ENCODE results near the gene GPR42. TPM values are rescaled to one million over a fixed set of nuclear protein-coding genes. Genes with fewer than 3 reads are reported as not detected.
"Not testable (repeated sequence)": the region's sequence is repeated elsewhere in the genome, so short reads cannot be mapped to it uniquely, and the experiment has no call there.

Gene GPR42
- total RNA-seq, 3 donors from 2014 or later = 0.21 to 0.25 TPM; not detected in 1

DNA sequence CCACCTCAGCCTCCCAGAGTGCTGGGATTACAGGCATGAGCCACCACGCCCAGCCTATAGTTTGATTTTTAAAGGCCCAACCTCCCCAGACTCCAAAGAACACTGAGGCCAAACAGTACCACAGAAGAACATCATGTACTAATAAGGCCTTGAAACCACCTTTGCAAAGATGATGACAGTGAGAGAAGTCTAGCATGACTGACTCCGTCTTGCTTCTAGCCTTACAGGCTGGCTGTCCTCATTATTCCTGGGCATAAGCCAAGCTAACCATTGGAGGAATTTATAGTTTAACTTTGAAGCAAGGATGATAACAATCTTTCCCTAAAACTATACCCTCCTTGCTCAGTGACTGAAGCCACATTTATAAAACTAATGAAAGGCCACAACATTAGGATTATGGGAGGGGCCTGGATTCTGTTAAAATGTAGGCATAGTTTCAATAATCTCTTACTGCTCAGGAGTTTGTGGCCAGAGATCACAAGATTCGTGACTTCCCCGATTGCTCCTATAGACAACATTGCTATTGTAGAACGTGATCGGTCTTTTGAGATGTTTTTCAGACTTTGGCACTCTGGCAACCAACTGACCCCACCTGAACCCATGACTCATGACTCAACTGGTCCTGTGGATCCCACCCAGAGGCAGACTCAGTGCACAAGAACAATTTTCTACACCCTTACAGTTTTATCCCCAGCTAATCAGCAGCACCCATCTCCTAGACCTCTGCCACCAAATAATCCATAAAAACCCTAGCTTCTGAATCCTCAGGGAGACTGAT is 17.6 kb downstream of the GPR42 start:
- peaks cover 7% of the 10 kb centered on the region for H3K9me3 Mint-ChIP-seq
- ATAC-seq (no peak), DNase-seq (no peak)
- H3K27me3 Mint-ChIP-seq (ENCODE audit: low read depth) = peaks cover 5% of the 10 kb centered on the region
- no peaks in the 10 kb centered on the region for H3K4me1 Mint-ChIP-seq (ENCODE audit: low read depth)
- H3K4me3 Mint-ChIP-seq = no peak overlapping the region
- no peaks in the 10 kb centered on the region for H3K36me3 Mint-ChIP-seq (ENCODE audit: insufficient read depth)

DNA sequence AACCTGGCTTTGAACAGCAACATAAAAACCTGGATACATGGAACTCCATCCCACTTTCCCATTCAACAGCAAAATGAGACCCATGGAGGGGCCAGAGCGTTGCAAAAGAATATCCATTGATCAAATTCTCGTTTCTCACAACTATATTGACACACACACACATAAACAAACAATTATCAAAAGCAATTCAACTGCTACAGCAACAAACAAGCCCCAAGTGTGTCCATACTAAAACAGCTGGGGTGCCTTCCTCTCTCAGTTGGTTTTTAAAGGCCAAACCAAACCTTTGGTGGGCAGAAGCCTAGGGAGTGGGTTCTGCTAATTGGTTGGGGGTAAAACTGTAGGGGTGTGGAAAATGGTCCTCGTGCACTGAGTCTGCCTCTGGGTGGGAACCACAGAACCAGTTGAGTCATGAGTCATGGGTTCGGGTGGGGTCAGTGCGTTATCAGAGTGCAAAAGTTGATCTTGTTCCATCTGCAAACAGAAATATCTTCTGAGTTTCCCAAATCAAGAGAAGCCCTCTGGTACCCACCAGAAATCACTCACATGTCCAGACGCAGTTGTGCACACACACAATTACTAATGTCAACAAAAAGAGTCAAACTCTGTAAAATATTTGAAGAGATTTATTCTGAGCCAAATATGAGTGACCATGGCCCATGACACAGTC is 18.5 kb downstream of the GPR42 start:
- ATAC-seq (no peak), DNase-seq (no peak)
- no peaks in the 10 kb centered on the region for H3K36me3 Mint-ChIP-seq (ENCODE audit: insufficient read depth)
- H3K27me3 Mint-ChIP-seq (ENCODE audit: low read depth) = peaks cover 3% of the 10 kb centered on the region
- H3K4me3 Mint-ChIP-seq = no peak overlapping the region
- no peaks in the 10 kb centered on the region for H3K4me1 Mint-ChIP-seq (ENCODE audit: low read depth)
- peaks cover 7% of the 10 kb centered on the region for H3K9me3 Mint-ChIP-seq

DNA sequence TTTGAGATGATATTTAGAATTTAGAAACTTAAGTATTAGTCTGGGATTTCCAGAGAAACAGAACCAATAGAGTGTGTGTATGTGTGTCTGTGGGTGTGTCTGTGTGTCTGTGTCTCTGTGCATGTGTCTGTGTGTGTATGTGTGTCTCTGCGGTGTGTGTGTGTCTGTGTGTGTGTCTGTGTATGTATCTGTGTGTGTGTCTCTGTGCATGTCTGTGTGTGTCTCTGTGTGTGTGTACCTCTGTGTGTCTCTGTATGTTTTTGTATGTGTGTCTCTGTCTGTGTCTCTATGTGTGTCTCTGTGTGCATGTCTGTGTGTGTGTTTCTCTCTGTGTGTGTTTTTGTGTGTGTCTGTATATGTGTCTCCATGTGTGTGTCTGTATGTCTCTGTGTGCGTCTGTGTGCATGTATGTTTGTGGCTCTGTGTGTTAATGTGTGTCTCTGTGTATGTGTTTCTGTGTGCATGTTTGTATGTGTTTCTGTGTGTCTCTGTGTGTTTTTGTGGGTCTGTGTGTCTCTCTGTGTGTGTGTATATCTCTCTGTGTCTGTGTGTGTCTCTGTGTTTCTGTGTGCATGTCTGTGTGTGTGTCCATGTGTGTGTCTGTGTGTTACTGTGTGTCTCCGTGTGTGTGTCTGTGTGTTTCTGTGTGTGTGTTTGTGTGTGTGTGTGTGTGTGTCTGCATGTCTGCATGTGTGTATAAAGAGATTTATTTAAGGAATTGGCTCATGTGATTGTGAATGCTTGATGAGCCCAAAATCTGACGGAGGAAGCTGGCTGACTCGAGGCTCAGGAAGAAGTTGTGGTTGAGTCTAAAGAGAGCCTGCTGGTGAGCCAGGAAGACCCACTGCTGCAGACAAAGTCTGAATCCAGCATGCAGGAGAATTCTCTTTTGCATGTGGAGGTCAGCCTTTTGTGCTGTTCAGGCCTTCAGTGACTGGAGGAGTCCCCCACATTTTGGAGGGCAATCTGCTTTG is 22.2 kb downstream of the GPR42 start:
- H3K27me3 Mint-ChIP-seq (ENCODE audit: low read depth) = peaks cover 3% of the 10 kb centered on the region
- no peak for ATAC-seq

DNA sequence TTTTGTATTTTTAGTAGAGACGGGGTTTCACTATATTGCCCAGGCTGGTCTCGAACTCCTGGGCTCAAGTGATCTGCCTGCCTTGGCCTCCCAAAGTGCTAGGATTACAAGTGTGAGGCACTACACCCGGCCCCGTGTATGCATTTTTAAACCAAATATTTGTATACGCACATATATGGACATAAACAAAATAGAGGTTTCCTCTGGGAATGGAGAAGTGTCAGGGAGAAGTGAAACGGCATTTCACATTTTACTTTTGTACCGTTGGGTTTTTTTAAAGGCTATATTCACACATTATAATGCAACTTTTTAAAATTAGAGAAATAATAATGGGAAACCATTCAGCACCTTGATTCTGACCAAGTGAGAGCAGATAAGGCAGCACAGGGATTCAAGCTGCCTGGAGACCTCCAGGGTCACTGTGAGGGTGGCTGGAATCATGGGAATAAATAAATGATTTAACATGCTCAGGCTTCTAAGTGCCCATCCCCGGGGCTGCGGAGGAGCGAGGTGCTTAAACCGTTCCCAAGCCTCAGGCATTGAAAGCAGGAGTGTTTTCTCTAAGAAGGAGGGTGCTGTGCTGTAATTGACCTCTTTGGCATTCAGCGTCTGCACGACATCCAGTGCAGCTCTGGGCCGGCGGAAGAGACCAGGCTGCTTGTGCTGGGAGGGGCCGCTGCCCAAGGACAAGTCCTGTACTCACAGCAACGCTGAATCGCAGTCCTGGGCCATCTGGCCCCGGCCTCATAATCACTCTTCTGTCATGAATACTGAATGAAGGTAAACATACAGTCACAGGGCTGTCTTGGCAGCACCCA is 24.7 kb downstream of the GPR42 start:
- ATAC-seq (no peak), DNase-seq (no peak)
- Mint-ChIP-seq H3K4me1 (ENCODE audit: low read depth) (no peaks in the 10 kb centered on the region), H3K27me3 (ENCODE audit: low read depth) (no peaks in the 10 kb centered on the region), H3K4me3 (no peak overlapping the region), H3K36me3 (ENCODE audit: insufficient read depth) (no peaks in the 10 kb centered on the region), H3K9me3 (no peaks in the 10 kb centered on the region)

More for the DNA sequence above, 22.2 kb downstream of the GPR42 start:
- DNase-seq = no peak
- H3K36me3 Mint-ChIP-seq (ENCODE audit: insufficient read depth) = no peaks in the 10 kb centered on the region
- no peaks in the 10 kb centered on the region for H3K9me3 Mint-ChIP-seq
- H3K4me3 Mint-ChIP-seq = no peak overlapping the region
- H3K4me1 Mint-ChIP-seq (ENCODE audit: low read depth) = no peaks in the 10 kb centered on the region

DNA sequence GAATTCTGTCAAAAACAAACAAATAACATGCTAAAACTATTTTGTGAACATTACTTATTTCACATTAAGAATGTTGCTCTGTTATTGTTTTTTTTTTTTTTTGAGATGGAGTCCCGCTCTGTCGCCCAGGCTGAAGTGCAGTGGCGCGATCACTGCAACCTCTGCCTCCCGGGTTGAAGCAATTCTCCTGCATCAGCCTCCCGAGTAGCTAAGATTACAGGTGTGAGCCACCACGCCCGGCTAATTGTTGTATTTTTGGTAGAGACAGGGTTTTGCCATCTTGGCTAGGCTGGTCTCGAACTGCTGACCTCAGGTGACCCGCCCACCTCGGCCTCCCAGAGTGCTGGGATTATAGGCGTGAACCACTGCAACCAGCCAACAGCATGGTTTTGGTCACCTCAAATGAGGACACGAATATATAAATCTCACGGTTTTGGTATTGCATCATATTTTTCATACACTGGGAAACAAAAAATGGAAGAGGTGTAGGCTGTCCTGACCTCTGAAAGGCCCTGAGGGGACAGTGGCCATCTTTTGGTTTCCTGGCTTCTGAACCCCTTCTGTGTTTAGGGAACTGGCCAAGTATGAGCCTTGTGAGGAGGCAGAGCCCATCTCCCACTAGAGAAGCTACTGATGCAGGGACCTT is 25.5 kb downstream of the GPR42 start:
- no peak overlapping the region for H3K4me3 Mint-ChIP-seq
- no peaks in the 10 kb centered on the region for H3K4me1 Mint-ChIP-seq (ENCODE audit: low read depth)
- no peaks in the 10 kb centered on the region for H3K36me3 Mint-ChIP-seq (ENCODE audit: insufficient read depth)
- DNase-seq (no peak), ATAC-seq (no peak)
- no peaks in the 10 kb centered on the region for H3K27me3 Mint-ChIP-seq (ENCODE audit: low read depth)
- no peaks in the 10 kb centered on the region for H3K9me3 Mint-ChIP-seq

DNA sequence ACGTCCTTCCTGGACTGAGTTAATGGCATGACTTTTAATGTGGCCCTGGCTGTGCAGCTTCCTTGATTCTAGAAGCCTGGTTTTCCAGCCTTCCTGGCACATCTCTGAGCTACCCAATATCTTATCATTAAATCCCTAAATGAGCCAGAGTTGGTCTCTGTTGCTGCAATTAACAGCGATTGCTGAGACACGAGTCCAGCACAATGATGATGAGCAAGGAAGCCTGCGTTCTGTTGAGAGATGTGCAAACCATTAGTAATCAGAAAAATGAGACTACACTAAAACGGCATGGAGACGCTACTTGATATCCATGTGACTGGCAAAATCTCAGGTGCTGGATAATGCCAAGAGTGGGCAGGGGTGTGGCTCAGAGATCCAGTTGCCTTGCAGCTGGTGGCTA is 26.2 kb downstream of the GPR42 start:
- Mint-ChIP-seq H3K27me3 (ENCODE audit: low read depth) (no peaks in the 10 kb centered on the region), H3K9me3 (no peaks in the 10 kb centered on the region), H3K4me1 (ENCODE audit: low read depth) (no peaks in the 10 kb centered on the region), H3K4me3 (no peak overlapping the region), H3K36me3 (ENCODE audit: insufficient read depth) (no peaks in the 10 kb centered on the region)
- no peak for ATAC-seq
- no peak for DNase-seq

DNA sequence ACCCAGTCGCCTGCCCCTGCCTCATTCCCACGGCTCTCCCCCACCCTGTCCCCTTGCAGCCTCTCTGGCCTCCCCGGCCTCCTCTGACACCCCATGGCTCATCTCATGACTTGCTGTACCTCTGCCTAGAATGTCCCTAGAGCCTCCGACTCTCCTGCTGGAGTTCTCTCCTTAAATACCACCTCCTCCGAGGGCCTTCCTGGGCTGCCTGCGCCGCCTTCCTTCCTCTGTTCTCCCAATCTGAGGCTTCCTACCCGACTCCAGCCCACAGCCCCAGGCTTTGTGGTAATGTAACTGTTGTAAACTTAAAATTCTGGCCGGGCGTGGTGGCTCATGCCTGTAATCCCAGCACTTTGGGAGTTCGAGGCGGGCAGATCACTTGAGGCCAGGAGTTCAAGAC is 27.7 kb downstream of the GPR42 start:
- no peaks in the 10 kb centered on the region for H3K36me3 Mint-ChIP-seq (ENCODE audit: insufficient read depth)
- no peaks in the 10 kb centered on the region for H3K27me3 Mint-ChIP-seq (ENCODE audit: low read depth)
- no peaks in the 10 kb centered on the region for H3K9me3 Mint-ChIP-seq
- no peak overlapping the region for H3K4me3 Mint-ChIP-seq
- H3K4me1 Mint-ChIP-seq (ENCODE audit: low read depth) = no peaks in the 10 kb centered on the region
- ATAC-seq = no peak
- DNase-seq = no peak

DNA sequence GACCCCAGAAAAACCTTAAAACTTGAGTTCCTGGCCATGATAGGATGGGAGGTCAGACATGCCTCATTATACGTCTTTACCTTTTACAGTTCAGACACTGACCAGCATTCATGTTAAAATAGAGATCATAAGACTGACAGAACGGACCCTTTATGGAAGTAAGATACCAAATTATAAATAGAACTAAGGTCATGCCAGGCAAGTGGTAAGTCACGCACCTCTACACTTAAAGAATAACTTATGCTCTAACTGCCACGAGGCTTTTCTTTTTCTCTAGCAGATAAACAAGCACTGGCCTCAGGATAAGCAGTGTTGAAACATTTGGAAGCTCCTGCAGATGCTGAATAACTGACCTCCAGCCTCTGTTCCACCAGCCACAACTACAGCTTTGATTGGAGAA is 28.4 kb downstream of the GPR42 start:
- no peak for DNase-seq
- Mint-ChIP-seq H3K27me3 (ENCODE audit: low read depth) (no peaks in the 10 kb centered on the region), H3K9me3 (no peaks in the 10 kb centered on the region), H3K36me3 (ENCODE audit: insufficient read depth) (no peaks in the 10 kb centered on the region), H3K4me1 (ENCODE audit: low read depth) (no peaks in the 10 kb centered on the region), H3K4me3 (no peak overlapping the region)
- ATAC-seq = no peak

DNA sequence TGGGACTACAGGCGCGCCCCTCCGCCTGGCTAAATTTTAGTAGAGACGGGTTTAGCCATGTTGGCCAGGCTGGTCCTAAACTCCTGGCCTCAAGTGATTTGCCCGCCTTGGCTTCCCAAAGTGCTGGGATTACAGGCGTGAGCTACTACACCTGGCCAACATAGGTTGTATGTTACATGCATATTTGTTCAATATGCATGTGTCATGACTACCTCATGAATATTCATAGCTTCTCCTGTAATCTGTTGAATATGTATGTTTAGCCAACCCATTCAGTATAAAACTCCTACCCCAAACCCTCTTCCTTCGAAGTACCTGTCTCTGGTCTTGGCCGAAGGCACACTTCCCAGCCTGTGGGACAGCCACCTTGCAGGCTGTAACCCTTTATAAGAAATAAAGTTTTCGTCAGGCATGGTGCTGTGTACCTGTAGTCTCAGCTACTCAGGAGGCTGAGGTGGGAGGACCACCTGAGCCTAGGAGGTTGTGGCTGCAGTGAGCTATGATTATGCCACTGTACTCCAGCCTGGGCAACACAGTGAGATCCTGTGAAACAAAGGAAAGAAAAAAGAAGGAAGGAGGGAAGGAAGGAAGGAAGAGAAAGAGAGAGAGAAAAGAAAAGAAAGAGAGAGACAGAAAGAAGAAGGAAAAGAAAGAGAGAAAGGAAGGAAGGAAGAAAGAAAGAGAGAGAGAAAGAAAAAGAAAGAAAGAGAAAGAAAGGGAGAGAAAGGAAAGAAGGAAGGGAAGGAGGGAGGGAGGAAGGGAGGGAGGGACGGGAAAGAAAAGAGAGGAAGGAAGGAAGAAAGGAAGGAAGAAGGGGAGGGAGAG is 29.3 kb downstream of the GPR42 start:
- H3K4me3 Mint-ChIP-seq = no peak overlapping the region
- H3K27me3 Mint-ChIP-seq (ENCODE audit: low read depth) = no peaks in the 10 kb centered on the region
- H3K9me3 Mint-ChIP-seq = no peaks in the 10 kb centered on the region
- ATAC-seq = no peak
- H3K4me1 Mint-ChIP-seq (ENCODE audit: low read depth) = peaks cover 3% of the 10 kb centered on the region
- no peaks in the 10 kb centered on the region for H3K36me3 Mint-ChIP-seq (ENCODE audit: insufficient read depth)
- DNase-seq = no peak

DNA sequence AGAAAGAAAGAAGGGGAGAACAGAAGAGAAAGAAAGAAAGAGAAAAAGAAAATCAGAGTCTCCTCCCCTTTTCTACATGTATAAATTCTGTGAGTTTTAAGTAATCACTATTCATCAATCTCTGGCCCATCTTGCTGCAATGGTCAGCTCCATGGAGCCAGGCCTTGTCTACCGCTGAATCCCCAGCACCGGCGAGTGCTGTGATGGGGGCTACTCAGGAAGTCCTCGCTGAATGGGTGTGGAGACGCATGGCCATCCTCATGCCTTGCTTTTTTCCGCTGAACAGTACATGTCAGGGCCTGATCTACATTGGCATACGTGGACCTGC is 29.9 kb downstream of the GPR42 start:
- no peaks in the 10 kb centered on the region for H3K36me3 Mint-ChIP-seq (ENCODE audit: insufficient read depth)
- no peak for DNase-seq
- H3K9me3 Mint-ChIP-seq = no peaks in the 10 kb centered on the region
- H3K27me3 Mint-ChIP-seq (ENCODE audit: low read depth) = no peaks in the 10 kb centered on the region
- no peak for ATAC-seq
- H3K4me3 Mint-ChIP-seq = no peak overlapping the region
- peaks cover 5% of the 10 kb centered on the region for H3K4me1 Mint-ChIP-seq (ENCODE audit: low read depth)

DNA sequence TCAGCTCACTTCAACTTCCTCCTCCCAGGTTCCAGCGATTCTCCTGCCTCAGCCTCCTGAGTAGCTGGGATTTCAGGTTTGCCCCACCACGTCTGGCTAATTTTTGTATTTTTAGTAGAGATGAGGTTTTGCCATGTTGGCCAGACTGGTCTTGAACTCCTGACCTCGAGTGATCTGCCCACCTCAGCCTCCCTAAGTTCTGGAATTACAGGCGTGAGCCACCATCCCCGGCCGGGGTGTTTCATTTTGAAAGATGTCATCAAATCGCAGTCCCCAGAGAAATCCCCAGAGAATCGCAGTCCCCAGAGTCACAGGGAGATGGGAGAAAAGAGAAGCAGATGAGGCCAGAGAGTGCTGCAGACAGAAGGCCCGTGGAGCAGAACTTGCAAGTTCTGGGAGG is 30.5 kb downstream of the GPR42 start:
- H3K36me3 Mint-ChIP-seq (ENCODE audit: insufficient read depth); ATAC-seq; H3K9me3 Mint-ChIP-seq; H3K27me3 Mint-ChIP-seq (ENCODE audit: low read depth); DNase-seq; H3K4me1 Mint-ChIP-seq (ENCODE audit: low read depth); H3K4me3 Mint-ChIP-seq: not testable (repeated sequence)

DNA sequence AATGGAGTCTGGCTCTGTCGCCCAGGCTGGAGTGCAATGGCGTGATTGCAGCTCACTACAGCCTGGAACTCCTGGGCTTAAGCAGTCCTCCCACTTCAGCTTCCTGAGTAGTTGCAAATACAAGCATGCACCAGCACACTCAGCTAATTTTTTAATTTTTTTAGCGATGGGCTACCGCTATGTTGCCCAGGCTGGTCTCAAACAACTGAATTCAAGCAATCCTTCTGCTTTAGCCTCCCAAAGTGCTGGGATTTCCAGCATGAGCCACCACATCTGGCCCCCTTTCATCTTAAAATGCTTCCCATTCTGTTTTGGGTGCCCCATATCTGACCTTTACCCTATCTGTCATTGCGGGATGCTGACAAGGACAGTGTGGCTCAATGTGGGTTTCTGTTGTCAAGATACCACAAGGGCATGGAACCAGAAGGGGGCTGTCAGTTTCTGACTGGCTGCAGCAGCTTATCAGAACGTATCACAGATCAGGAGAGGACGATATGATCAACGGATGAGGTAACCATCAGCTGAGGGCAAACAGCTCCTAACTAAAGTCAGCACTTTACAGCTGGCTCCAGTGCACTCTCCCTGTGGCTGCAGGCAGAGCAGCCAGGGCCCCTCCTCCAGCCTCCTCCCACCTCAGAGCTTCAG is 32.4 kb downstream of the GPR42 start:
- Mint-ChIP-seq H3K9me3 (no peaks in the 10 kb centered on the region), H3K27me3 (ENCODE audit: low read depth) (no peaks in the 10 kb centered on the region), H3K4me1 (ENCODE audit: low read depth) (peaks cover 5% of the 10 kb centered on the region), H3K36me3 (ENCODE audit: insufficient read depth) (no peaks in the 10 kb centered on the region), H3K4me3 (no peak overlapping the region)
- ATAC-seq (peak in 1 of 2 donors; percentile 52), DNase-seq (no peak)
